Mesenchymal stem cell (in vitro differentiated cells and primary cell): ENCODE results near the gene CNTNAP2.

ENCODE experiments used
- DNase-seq: peaks from one replicate; pipeline ENCODE4 v3.0.0-alpha.2; 2013
- H2AFZ ChIP-seq: one replicate; pipeline ENCODE4 v1.6.1; 2013; ENCODE audit warnings: low read depth, mild to moderate bottlenecking, control low read depth, inconsistent platforms, low read length, moderate library complexity
- H2AK5ac ChIP-seq: 2 replicates; pipeline ENCODE4 v1.6.1; 2013; ENCODE audit warnings: low read length, moderate library complexity, mild to moderate bottlenecking, inconsistent platforms; ENCODE audit not compliant: severe bottlenecking
- H2BK120ac ChIP-seq: one replicate; pipeline ENCODE4 v1.6.1; 2013; ENCODE audit warnings: low read depth, mild to moderate bottlenecking, inconsistent platforms, low read length, moderate library complexity
- H2BK12ac ChIP-seq, 2 experiments: one replicate each; pipeline ENCODE4 v1.6.1; 2013; ENCODE audit warnings: inconsistent platforms in 2 of 2, low read length in 2 of 2, mild to moderate bottlenecking in 2 of 2, moderate library complexity in 2 of 2, control low read depth in 1 of 2
- H2BK15ac ChIP-seq: one replicate; pipeline ENCODE4 v1.6.1; 2013; ENCODE audit warnings: mild to moderate bottlenecking, low read depth, inconsistent platforms; ENCODE audit not compliant: poor library complexity, severe bottlenecking
- H2BK5ac ChIP-seq: 2 replicates; pipeline ENCODE4 v1.6.1; 2013; ENCODE audit warnings: low read depth, mild to moderate bottlenecking, low read length, control low read depth, inconsistent platforms; ENCODE audit not compliant: poor library complexity, severe bottlenecking
- H3K14ac ChIP-seq, 2 experiments: one replicate each; pipeline ENCODE4 v1.6.1; 2013; ENCODE audit warnings: inconsistent platforms in 2 of 2, low read length in 2 of 2, control low read depth in 1 of 2, mild to moderate bottlenecking in 1 of 2, moderate library complexity in 1 of 2
- H3K18ac ChIP-seq, 2 experiments: one replicate each; pipeline ENCODE4 v1.6.1; 2013; ENCODE audit warnings: inconsistent platforms in 2 of 2, low read length in 2 of 2, control low read depth in 1 of 2, low read depth in 1 of 2, mild to moderate bottlenecking in 1 of 2
- H3K23ac ChIP-seq, 2 experiments: one replicate each; pipeline ENCODE4 v1.6.1; 2013; ENCODE audit warnings: inconsistent platforms in 2 of 2, low read length in 2 of 2, mild to moderate bottlenecking in 2 of 2, moderate library complexity in 2 of 2, control low read depth in 1 of 2
- H3K27ac ChIP-seq: 2 replicates; pipeline ENCODE4 v1.5.1; 2013; ENCODE audit warnings: mild to moderate bottlenecking, moderate library complexity, low read length, control low read depth, inconsistent platforms; ENCODE audit not compliant: poor library complexity, severe bottlenecking
- H3K27me3 ChIP-seq, 2 experiments: 2 replicates each; pipeline versions ENCODE4 v1.6.1 to v1.7.0; 2013; ENCODE audit warnings: low read length in 2 of 2, mild to moderate bottlenecking in 2 of 2, moderate library complexity in 2 of 2, control low read depth in 1 of 2, inconsistent platforms in 1 of 2; ENCODE audit not compliant: control insufficient read depth in 1 of 2, insufficient read depth in 1 of 2
- H3K36me3 ChIP-seq, 2 experiments: 2 replicates each; pipeline versions ENCODE4 v1.6.1 to v1.7.0; 2013; ENCODE audit warnings: low read length in 2 of 2, control low read depth in 1 of 2, inconsistent platforms in 1 of 2, low read depth in 1 of 2, mild to moderate bottlenecking in 1 of 2; ENCODE audit not compliant: insufficient read depth in 2 of 2, control insufficient read depth in 1 of 2
- H3K4ac ChIP-seq, 2 experiments: one replicate each; pipeline ENCODE4 v1.6.1; 2013; ENCODE audit warnings: inconsistent platforms in 2 of 2, low read length in 2 of 2, mild to moderate bottlenecking in 2 of 2, moderate library complexity in 2 of 2, control low read depth in 1 of 2, low read depth in 1 of 2
- H3K4me1 ChIP-seq: 2 replicates; pipeline ENCODE4 v1.6.1; 2013; ENCODE audit warnings: low read depth, low read length, control low read depth; ENCODE audit not compliant: control insufficient read depth, insufficient read depth
- H3K4me2 ChIP-seq: 2 replicates; pipeline ENCODE4 v1.6.1; 2013; ENCODE audit warnings: low read length, mild to moderate bottlenecking, inconsistent platforms; ENCODE audit not compliant: poor library complexity, severe bottlenecking
- H3K4me3 ChIP-seq, 2 experiments: 2 replicates each; pipeline versions ENCODE4 v1.5.1 to v1.7.0; 2013; ENCODE audit warnings: low read length in 2 of 2, mild to moderate bottlenecking in 2 of 2, control low read depth in 1 of 2, low read depth in 1 of 2; ENCODE audit not compliant: insufficient read depth in 1 of 2
- H3K79me1 ChIP-seq: replicated peaks from 2 replicates; pipeline ENCODE4 v1.6.1; 2013; ENCODE audit warnings: mild to moderate bottlenecking, control low read depth, low read length, inconsistent platforms; ENCODE audit not compliant: poor library complexity, severe bottlenecking
- H3K9ac ChIP-seq: 2 replicates; pipeline ENCODE4 v1.7.0; 2013; ENCODE audit warnings: mild to moderate bottlenecking, low read length, moderate library complexity
- H3K9me3 ChIP-seq: 2 replicates; pipeline ENCODE4 v1.7.0; 2013; ENCODE audit warnings: mild to moderate bottlenecking, low read length; ENCODE audit not compliant: control insufficient read depth
- H4K8ac ChIP-seq: one replicate; pipeline ENCODE4 v1.6.1; 2013; ENCODE audit warnings: inconsistent platforms, mild to moderate bottlenecking, low read length, moderate library complexity
- H4K91ac ChIP-seq: one replicate; pipeline ENCODE4 v1.6.1; 2013; ENCODE audit warnings: mild to moderate bottlenecking, low read length, inconsistent platforms
- WGBS: methylation state at CpG from one replicate; pipeline ENCODE4 v1.1.7; 2013; ENCODE audit warnings: mixed read lengths; 5-methylcytosine and 5-hydroxymethylcytosine counted together

Gene CNTNAP2

DNA sequence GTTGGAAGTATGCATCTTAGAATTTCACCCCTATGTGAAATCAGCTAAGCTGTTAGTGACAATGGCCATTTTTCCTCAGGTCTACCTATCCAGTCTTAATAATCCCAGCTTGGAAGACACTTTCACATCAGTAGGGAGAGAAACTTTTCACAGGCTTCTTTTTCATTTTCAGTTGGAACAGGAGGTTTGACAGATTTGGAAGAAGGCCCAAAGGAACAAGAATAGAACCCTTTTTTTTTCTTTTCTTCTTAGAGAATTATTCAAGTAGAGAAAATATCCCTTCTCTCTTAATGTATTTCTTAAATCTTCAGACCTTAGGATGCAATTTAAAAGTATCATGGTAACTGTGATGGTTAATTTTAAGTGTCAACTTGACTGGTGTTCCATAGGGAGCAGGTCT lies 2063.5 kb downstream of the CNTNAP2 start:
- Histone ChIP-seq H3K18ac (no peak overlapping the region), H3K14ac (no peak overlapping the region), H3K27ac (no peak overlapping the region), H3K9ac (no peak overlapping the region), H2AK5ac (no peak overlapping the region), H3K79me1 (no peaks in the 10 kb centered on the region), H3K4me2 (no peak overlapping the region), H3K36me3 (no peaks in the 10 kb centered on the region), H2BK120ac (no peak overlapping the region), H4K8ac (no peak overlapping the region), H3K27me3 (no peaks in the 10 kb centered on the region), H2BK12ac (no peak overlapping the region), H3K4me1 (no peaks in the 10 kb centered on the region), H4K91ac (no peak overlapping the region), H3K23ac (no peak overlapping the region), H2AFZ (no peak overlapping the region), H2BK5ac (no peak overlapping the region), H2BK15ac (no peak overlapping the region), H3K9me3 (no peaks in the 10 kb centered on the region), H3K4me3 (no peak overlapping the region), H3K4ac (no peak overlapping the region)
- DNase-seq, result no peak

DNA sequence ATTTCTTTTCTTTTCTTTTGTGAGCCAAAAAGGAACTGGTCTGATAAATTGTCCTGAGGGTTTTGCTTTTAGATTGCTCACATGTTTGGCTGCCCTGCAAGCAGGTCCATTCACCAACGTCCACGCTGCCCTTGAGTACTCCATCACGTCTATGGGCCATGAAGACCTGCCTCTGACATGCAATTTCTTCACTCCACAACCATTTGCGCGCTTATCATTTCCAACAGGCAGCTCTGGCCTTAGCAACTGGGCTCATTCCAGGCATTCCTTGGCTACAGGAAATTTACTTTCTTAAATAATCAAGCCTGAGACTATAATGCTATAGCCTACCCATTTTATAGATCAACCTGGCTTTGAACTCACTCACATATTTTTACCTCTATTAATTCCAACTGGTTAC lies 2065.7 kb downstream of the CNTNAP2 start:
- no peak overlapping the region for H2AK5ac ChIP-seq
- H3K4me1 ChIP-seq, result no peaks in the 10 kb centered on the region
- no peak overlapping the region for H2BK5ac ChIP-seq
- no peaks in the 10 kb centered on the region for H3K9me3 ChIP-seq
- H2BK15ac ChIP-seq, result no peak overlapping the region
- no peaks in the 10 kb centered on the region for H3K79me1 ChIP-seq
- no peak overlapping the region for H3K27ac ChIP-seq
- H3K36me3 ChIP-seq, result no peaks in the 10 kb centered on the region
- H3K9ac ChIP-seq, result no peak overlapping the region
- H2BK120ac ChIP-seq, result no peak overlapping the region
- no peak for DNase-seq
- no peak overlapping the region for H4K91ac ChIP-seq
- WGBS, result 74% methylated on average over 5 of the region's 5 CpGs
- H3K4me2 ChIP-seq, result no peak overlapping the region
- H4K8ac ChIP-seq, result no peak overlapping the region
- no peak overlapping the region for H3K14ac ChIP-seq
- no peaks in the 10 kb centered on the region for H3K27me3 ChIP-seq
- no peak overlapping the region for H3K18ac ChIP-seq
- no peak overlapping the region for H3K4me3 ChIP-seq
- H3K4ac ChIP-seq, result no peak overlapping the region
- H2AFZ ChIP-seq, result no peak overlapping the region
- H3K23ac ChIP-seq, result no peak overlapping the region
- H2BK12ac ChIP-seq, result no peak overlapping the region

DNA sequence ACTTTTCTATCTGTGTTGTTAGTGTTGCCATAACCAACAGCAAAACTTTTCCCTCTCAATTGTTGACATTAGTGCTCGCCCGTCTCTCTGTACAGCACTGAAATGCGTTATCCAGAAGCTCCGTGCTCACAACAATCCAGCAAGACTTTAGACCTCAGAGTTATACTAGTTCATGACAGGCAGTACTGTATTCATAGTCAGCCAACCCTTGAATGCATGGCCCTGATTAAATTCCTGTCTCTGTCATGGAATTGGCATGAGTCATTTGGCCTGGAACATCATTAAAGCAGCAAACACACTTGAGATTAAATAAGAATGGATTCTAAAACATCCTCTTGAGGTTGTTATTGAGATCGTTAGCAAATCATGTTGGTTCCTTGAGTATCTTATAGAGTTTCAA lies 2068.4 kb downstream of the CNTNAP2 start:
- Histone ChIP-seq H3K4me1 (no peaks in the 10 kb centered on the region), H3K23ac (no peak overlapping the region), H3K36me3 (no peaks in the 10 kb centered on the region), H2BK5ac (no peak overlapping the region), H3K9ac (no peak overlapping the region), H3K9me3 (no peaks in the 10 kb centered on the region), H3K27me3 (no peaks in the 10 kb centered on the region), H2BK120ac (no peak overlapping the region), H3K79me1 (no peaks in the 10 kb centered on the region), H3K4me2 (no peak overlapping the region), H3K18ac (no peak overlapping the region), H4K8ac (no peak overlapping the region), H3K4me3 (no peak overlapping the region), H3K27ac (no peak overlapping the region), H3K14ac (no peak overlapping the region), H2BK12ac (no peak overlapping the region), H3K4ac (no peak overlapping the region), H2AK5ac (no peak overlapping the region), H2AFZ (no peak overlapping the region), H2BK15ac (no peak overlapping the region), H4K91ac (no peak overlapping the region)
- WGBS, result 25% methylated on average over 4 of the region's 5 CpGs
- DNase-seq, result peak; percentile 43

DNA sequence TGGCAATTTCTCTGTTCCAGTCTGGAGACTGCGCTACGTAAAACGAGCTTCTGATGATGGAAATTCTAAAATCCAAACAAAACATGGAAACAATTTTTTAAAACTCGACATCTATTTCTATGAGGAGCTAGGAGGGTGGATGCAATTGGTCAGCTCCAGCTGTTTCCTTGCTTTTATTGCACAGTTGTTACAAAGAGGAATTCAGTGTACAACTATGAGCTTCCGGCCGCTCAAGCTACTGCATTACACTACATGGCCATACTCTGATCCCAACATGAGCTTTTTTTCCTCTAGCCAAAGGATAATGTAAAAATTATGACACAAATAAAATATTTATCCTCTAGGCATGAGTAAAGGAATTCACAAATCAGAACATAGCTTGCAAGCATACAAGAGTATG lies 2070.9 kb downstream of the CNTNAP2 start:
- Histone ChIP-seq H3K27me3 (no peaks in the 10 kb centered on the region), H3K4me3 (no peak overlapping the region), H3K36me3 (no peaks in the 10 kb centered on the region), H3K14ac (no peak overlapping the region), H3K27ac (no peak overlapping the region), H3K9me3 (no peaks in the 10 kb centered on the region), H2AK5ac (no peak overlapping the region), H3K79me1 (no peaks in the 10 kb centered on the region), H2BK120ac (no peak overlapping the region), H3K4ac (no peak overlapping the region), H2BK15ac (no peak overlapping the region), H3K18ac (no peak overlapping the region), H2AFZ (no peak overlapping the region), H3K4me1 (no peaks in the 10 kb centered on the region), H4K91ac (no peak overlapping the region), H3K23ac (no peak overlapping the region), H3K9ac (no peak overlapping the region), H2BK12ac (no peak overlapping the region), H2BK5ac (no peak overlapping the region), H3K4me2 (no peak overlapping the region), H4K8ac (no peak overlapping the region)
- 75% methylated on average over 3 of the region's 6 CpGs for WGBS
- DNase-seq, result no peak
